ENCODE results near the gene NMNAT3.

The NMNAT3 gene

GRCh38 chr3:139674571-139675260, 3.1 kb downstream of the NMNAT3 start:
- no peak for DNase-seq

GRCh38 chr3:139672884-139673283, 4.9 kb downstream of the NMNAT3 start:
- no peak for DNase-seq

GRCh38 chr3:139671863-139672646, 5.7 kb downstream of the NMNAT3 start:
- DNase-seq = no peak

GRCh38 chr3:139671107-139671506, 6.7 kb downstream of the NMNAT3 start:
- no peak for DNase-seq

- no peak for DNase-seq
Observed at GRCh38 chr3:139670196-139670595, 7.6 kb downstream of the NMNAT3 start.

GRCh38 chr3:139668332-139668731, 9.4 kb downstream of the NMNAT3 start:
- no peak for DNase-seq

GRCh38 chr3:139664958-139665357, 12.8 kb downstream of the NMNAT3 start:
- DNase-seq = no peak

- no peak for DNase-seq
Observed at GRCh38 chr3:139660269-139660668, 17.5 kb downstream of the NMNAT3 start.

- no peak for DNase-seq
Observed at GRCh38 chr3:139659511-139659910, 18.3 kb downstream of the NMNAT3 start.

- DNase-seq = no peak
Observed at GRCh38 chr3:139657936-139658335, 19.8 kb downstream of the NMNAT3 start.

- DNase-seq = no peak
Observed at GRCh38 chr3:139657434-139657833, 20.3 kb downstream of the NMNAT3 start.

- DNase-seq = no peak
Observed at GRCh38 chr3:139655909-139656595, 21.7 kb downstream of the NMNAT3 start.

- no peak for DNase-seq
Observed at GRCh38 chr3:139654637-139655365, 23.0 kb downstream of the NMNAT3 start.

- no peak for DNase-seq
Observed at GRCh38 chr3:139653582-139653981, 24.2 kb downstream of the NMNAT3 start.

GRCh38 chr3:139652561-139652960, 25.2 kb downstream of the NMNAT3 start:
- DNase-seq = no peak

GRCh38 chr3:139647866-139648435, 29.8 kb downstream of the NMNAT3 start:
- no peak for DNase-seq

- DNase-seq = no peak
Observed at GRCh38 chr3:139646512-139646911, 31.3 kb downstream of the NMNAT3 start.

GRCh38 chr3:139642996-139643395, 34.8 kb downstream of the NMNAT3 start:
- no peak for DNase-seq

GRCh38 chr3:139640456-139640855, 37.3 kb downstream of the NMNAT3 start:
- DNase-seq = no peak

- no peak for DNase-seq
Observed at GRCh38 chr3:139639662-139640061, 38.1 kb downstream of the NMNAT3 start.

- DNase-seq = no peak
Observed at GRCh38 chr3:139638518-139638917, 39.3 kb downstream of the NMNAT3 start.

GRCh38 chr3:139636511-139636910, 41.3 kb downstream of the NMNAT3 start:
- no peak for DNase-seq

GRCh38 chr3:139634111-139634635, 43.6 kb downstream of the NMNAT3 start:
- no peak for DNase-seq
